Loucy (cell line): ENCODE measurements around the gene MRPL12.

Experiments used
- H2AFZ ChIP-seq: fragments of 200-600 bp; sonication (generic); 2 replicates; pipeline ENCODE4 v1.6.0; 2016; ENCODE audit warnings: antibody characterized with exemption, mild to moderate bottlenecking, low read length, moderate library complexity
- H3F3A ChIP-seq: fragments of 200-600 bp; 2 replicates; pipeline ENCODE4 v1.6.0; 2016; ENCODE audit warnings: antibody characterized with exemption, low read depth, mild to moderate bottlenecking
- H3K27me3 ChIP-seq: fragments of 200-600 bp; sonication (generic); 2 replicates; pipeline ENCODE4 v1.6.1; 2014; ENCODE audit warnings: low read length, mild to moderate bottlenecking; ENCODE audit not compliant: insufficient read depth, poor library complexity, severe bottlenecking
- H3K36me3 ChIP-seq: fragments of 200-600 bp; sonication (generic); 2 replicates; pipeline ENCODE4 v1.6.1; 2016; ENCODE audit warnings: low read length; ENCODE audit not compliant: insufficient read depth
- H3K4me1 ChIP-seq: fragments of 200-600 bp; sonication (generic); 2 replicates; pipeline ENCODE4 v1.5.1; 2014; ENCODE audit warnings: low read length, mild to moderate bottlenecking; ENCODE audit not compliant: insufficient read depth, poor library complexity, severe bottlenecking
- H3K4me2 ChIP-seq: fragments of 200-600 bp; sonication (generic); 2 replicates; pipeline ENCODE4 v1.6.0; 2014; ENCODE audit warnings: antibody characterized with exemption, low read length, low read depth, mild to moderate bottlenecking; ENCODE audit not compliant: poor library complexity, severe bottlenecking
- H3K4me3 ChIP-seq: fragments of 200-600 bp; sonication (generic); 2 replicates; pipeline ENCODE4 v1.5.1; 2014; ENCODE audit warnings: low read length, mild to moderate bottlenecking, mixed read lengths; ENCODE audit not compliant: poor library complexity, severe bottlenecking
- H3K79me2 ChIP-seq: fragments of 200-600 bp; sonication (generic); 2 replicates; pipeline ENCODE4 v1.6.1; 2014; ENCODE audit warnings: low read length; ENCODE audit not compliant: insufficient read depth
- H3K9ac ChIP-seq: fragments of 200-600 bp; sonication (generic); 2 replicates; pipeline ENCODE4 v1.6.0; 2014; ENCODE audit warnings: mild to moderate bottlenecking, low read depth, low read length, moderate library complexity; ENCODE audit not compliant: poor library complexity, severe bottlenecking
- H3K9me2 ChIP-seq: fragments of 200-600 bp; sonication (generic); replicated peaks from 2 replicates; pipeline ENCODE4 v1.6.1; 2016; ENCODE audit warnings: low read depth, low read length, mixed read lengths
- H3K9me3 ChIP-seq: fragments of 200-600 bp; sonication (generic); 2 replicates; pipeline ENCODE4 v1.6.1; 2014; ENCODE audit warnings: mild to moderate bottlenecking, antibody characterized with exemption, low read length, low read depth; ENCODE audit not compliant: insufficient read depth
- H4K20me1 ChIP-seq: fragments of 200-600 bp; sonication (generic); 2 replicates; pipeline ENCODE4 v1.6.0; 2014; ENCODE audit warnings: antibody characterized with exemption, low read length, mild to moderate bottlenecking; ENCODE audit not compliant: insufficient read depth, poor library complexity, severe bottlenecking
- CTCF ChIP-seq: fragments of 200-600 bp; sonication (generic); conservative IDR thresholded peaks from 2 replicates; pipeline ENCODE4 v1.5.1; 2014; ENCODE audit warnings: mild to moderate bottlenecking, antibody characterized with exemption, low read length
- EZH2phosphoT487 ChIP-seq: fragments of 200-600 bp; IDR thresholded peaks from 2 replicates; pipeline ENCODE4 v1.6.1; 2018; ENCODE audit warnings: antibody characterized with exemption, mild to moderate bottlenecking, moderate library complexity, borderline replicate concordance

Gene MRPL12

GRCh38 chr17:81725439-81725838 lies 22.3 kb downstream of the MRPL12 start:
- H3K4me3 ChIP-seq: no peak overlapping the region
- H3K4me2 ChIP-seq: no peak overlapping the region
- no peaks in the 10 kb centered on the region for H3K9me3 ChIP-seq
- no peak for TF ChIP-seq EZH2phosphoT487
- TF ChIP-seq CTCF: no peak
- no peaks in the 10 kb centered on the region for H4K20me1 ChIP-seq
- no peaks in the 10 kb centered on the region for H3K79me2 ChIP-seq
- H2AFZ ChIP-seq: no peak overlapping the region
- no peaks in the 10 kb centered on the region for H3K36me3 ChIP-seq
- peaks cover 3% of the 10 kb centered on the region for H3K4me1 ChIP-seq
- H3K9me2 ChIP-seq: no peaks in the 10 kb centered on the region
- H3K9ac ChIP-seq: no peak overlapping the region
- no peaks in the 10 kb centered on the region for H3F3A ChIP-seq
- no peaks in the 10 kb centered on the region for H3K27me3 ChIP-seq

GRCh38 chr17:81726004-81726403 lies 22.8 kb downstream of the MRPL12 start:
- H3K9me3 ChIP-seq: no peaks in the 10 kb centered on the region
- no peak overlapping the region for H3K4me2 ChIP-seq
- H3K4me1 ChIP-seq: peaks cover 5% of the 10 kb centered on the region
- no peak for TF ChIP-seq EZH2phosphoT487
- no peak for TF ChIP-seq CTCF
- no peaks in the 10 kb centered on the region for H3K27me3 ChIP-seq
- no peaks in the 10 kb centered on the region for H3K9me2 ChIP-seq
- H3K79me2 ChIP-seq: no peaks in the 10 kb centered on the region
- no peak overlapping the region for H3K4me3 ChIP-seq
- H3F3A ChIP-seq: no peaks in the 10 kb centered on the region; the same call in 1 of the 2 replicates
- no peaks in the 10 kb centered on the region for H4K20me1 ChIP-seq
- H3K9ac ChIP-seq: no peak overlapping the region
- no peaks in the 10 kb centered on the region for H3K36me3 ChIP-seq
- no peak overlapping the region for H2AFZ ChIP-seq

- Histone ChIP-seq H3K36me3 (no peaks in the 10 kb centered on the region), H3K9me3 (no peaks in the 10 kb centered on the region), H3K4me2 (no peak overlapping the region), H3K79me2 (no peaks in the 10 kb centered on the region), H3F3A (no peaks in the 10 kb centered on the region; the same call in 1 of the 2 replicates), H3K27me3 (no peaks in the 10 kb centered on the region), H3K9ac (no peak overlapping the region), H2AFZ (no peak overlapping the region), H3K4me3 (no peak overlapping the region), H3K4me1 (peaks cover 9% of the 10 kb centered on the region), H4K20me1 (no peaks in the 10 kb centered on the region), H3K9me2 (no peaks in the 10 kb centered on the region)
- no peak for TF ChIP-seq CTCF
- no peak for TF ChIP-seq EZH2phosphoT487
Measured at GRCh38 chr17:81727324-81728031, 24.3 kb downstream of the MRPL12 start.
